Fibroblast of lung (primary cell): ENCODE data around the gene TACC2. TPM values are rescaled to one million over a fixed set of nuclear protein-coding genes. Genes with fewer than 3 reads are reported as not detected.

Experiments used
- DNase-seq, 2 donors: peaks; one replicate each; pipeline versions ENCODE4 v3.0.0 to v3.0.0-alpha.2; 2010; ENCODE audit warnings: low read depth in 2 of 2
- H2AFZ ChIP-seq: 2 replicates; pipeline ENCODE4 v1.5.1; 2012; ENCODE audit warnings: low read length, control low read depth, inconsistent platforms
- H3K27ac ChIP-seq: 2 replicates; pipeline ENCODE4 v1.5.1; 2011; ENCODE audit warnings: low read length, control low read depth; ENCODE audit not compliant: insufficient read depth
- H3K27me3 ChIP-seq: 2 replicates; pipeline ENCODE4 v1.5.1; 2011; ENCODE audit warnings: mild to moderate bottlenecking, low read length; ENCODE audit not compliant: control insufficient read depth, insufficient read depth
- H3K36me3 ChIP-seq: 2 replicates; pipeline ENCODE4 v1.5.1; 2011; ENCODE audit warnings: low read length; ENCODE audit not compliant: control insufficient read depth, insufficient read depth
- H3K4me1 ChIP-seq: 2 replicates; pipeline ENCODE4 v1.5.1; 2011; ENCODE audit warnings: low read length; ENCODE audit not compliant: control insufficient read depth, insufficient read depth; ENCODE audit errors: extremely low read depth
- H3K4me2 ChIP-seq: 2 replicates; pipeline ENCODE4 v1.5.1; 2011; ENCODE audit warnings: low read length, control low read depth; ENCODE audit not compliant: insufficient read depth; ENCODE audit errors: extremely low read depth
- H3K4me3 ChIP-seq, 4 experiments: fragments of 200-600 bp in 1 of 4; sonication (generic) in 1 of 4; replicated peaks in 1 of 4; 2 replicates each; pipeline ENCODE4 v1.5.1; 2011 to 2016; ENCODE audit warnings: low read length in 4 of 4, low read depth in 3 of 4, mild to moderate bottlenecking in 3 of 4, control low read depth in 2 of 4, inconsistent platforms in 1 of 4, mixed read lengths in 1 of 4; ENCODE audit not compliant: insufficient read depth in 1 of 4; ENCODE audit errors: control extremely low read depth in 1 of 4
- H3K79me2 ChIP-seq: 2 replicates; pipeline ENCODE4 v1.5.1; 2012; ENCODE audit warnings: mild to moderate bottlenecking, low read length, inconsistent platforms; ENCODE audit not compliant: control insufficient read depth, insufficient read depth
- H3K9ac ChIP-seq: 2 replicates; pipeline ENCODE4 v1.5.1; 2011; ENCODE audit warnings: mild to moderate bottlenecking, low read length, control low read depth; ENCODE audit not compliant: insufficient read depth
- H3K9me3 ChIP-seq: 2 replicates; pipeline ENCODE4 v1.5.1; 2012; ENCODE audit warnings: low read depth, low read length; ENCODE audit not compliant: control insufficient read depth, insufficient read depth
- H4K20me1 ChIP-seq: 2 replicates; pipeline ENCODE4 v1.5.1; 2011; ENCODE audit warnings: low read length; ENCODE audit not compliant: control insufficient read depth, insufficient read depth; ENCODE audit errors: extremely low read depth
- CTCF ChIP-seq, 2 donors: IDR thresholded peaks in 1 of 2; conservative IDR thresholded peaks in 1 of 2; 1 replicate in 1 of 2; 2 replicates in 1 of 2; pipeline ENCODE4 v1.5.1; 2011 to 2012; ENCODE audit warnings: low read length in 2 of 2, control low read depth in 1 of 2, inconsistent platforms in 1 of 2, low read depth in 1 of 2, mild to moderate bottlenecking in 1 of 2
- EZH2 ChIP-seq: IDR thresholded peaks from 2 replicates; pipeline ENCODE4 v1.5.1; 2012; ENCODE audit warnings: low read length, control low read depth, mild to moderate bottlenecking; ENCODE audit errors: missing control alignments
- polyA plus RNA-seq, 2 donors: library from polyadenylated mRNA; depleted of rRNA in 1 of 2; stranded (reverse) in 1 of 2; unstranded in 1 of 2; fragments of >200 nt; gene quantifications; 2 replicates each; pipeline ENCODE4 v1.2.1, GENCODE V29; 2011 to 2012; ENCODE audit warnings: missing spikeins in 1 of 2
- total RNA-seq: library from RNA; depleted of rRNA; stranded (reverse); fragments of >200 nt; gene quantifications from 2 replicates; pipeline ENCODE4 v1.2.1, GENCODE V29; 2014

Gene TACC2
- total and polyA plus RNA-seq, 2 donors (not counting 1 experiment from before 2014, with no cell fraction given): 7.6 to 13.0 TPM

DNA sequence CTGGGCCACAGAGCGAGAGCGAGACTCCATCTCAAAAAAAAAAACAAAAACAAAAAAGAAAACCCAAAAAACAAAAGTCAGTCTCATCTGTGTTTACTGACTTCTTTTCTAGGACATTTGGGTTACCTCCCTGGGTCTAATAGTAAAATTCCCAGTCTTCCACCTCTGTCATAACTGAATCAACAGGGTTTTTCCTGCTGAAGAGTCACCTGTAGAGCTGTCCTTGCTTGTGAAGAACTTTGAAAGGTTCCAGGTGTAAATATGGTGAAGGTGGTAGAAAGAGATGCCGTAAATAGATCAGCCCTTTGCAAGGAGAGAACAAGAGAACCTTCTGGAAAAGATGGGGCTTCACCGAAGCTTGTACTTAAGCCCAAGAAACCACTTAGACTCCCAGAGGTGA is 169.4 kb downstream of the TACC2 start:
- TF ChIP-seq CTCF (conservative IDR thresholded peaks at IDR 0.05 in 1 of 2, IDR thresholded peaks at IDR 0.05 in 1 of 2; ENCODE audit: low read depth in 1 of 2, low read length in 2 of 2): no peak
- no peak for TF ChIP-seq EZH2
- Histone ChIP-seq H3K27me3 (no peaks in the 10 kb centered on the region), H3K9ac (no peak overlapping the region), H3K79me2 (no peaks in the 10 kb centered on the region), H3K4me2 (no peak overlapping the region), H3K4me1 (peaks cover 7% of the 10 kb centered on the region), H3K36me3 (no peaks in the 10 kb centered on the region), H3K4me3 (no peak overlapping the region), H3K9me3 (no peaks in the 10 kb centered on the region), H2AFZ (no peak overlapping the region), H3K27ac (no peak overlapping the region), H4K20me1 (no peaks in the 10 kb centered on the region)
- no peak for DNase-seq

GRCh38 chr10:122159141-122159970 is 170.4 kb downstream of the TACC2 start:
- Histone ChIP-seq H4K20me1 (no peaks in the 10 kb centered on the region), H3K4me3 (no peak overlapping the region), H3K4me2 (no peak overlapping the region), H3K9ac (no peak overlapping the region), H3K4me1 (peaks cover 7% of the 10 kb centered on the region), H3K36me3 (no peaks in the 10 kb centered on the region), H3K27ac (no peak overlapping the region), H2AFZ (no peak overlapping the region), H3K9me3 (no peaks in the 10 kb centered on the region), H3K27me3 (no peaks in the 10 kb centered on the region), H3K79me2 (no peaks in the 10 kb centered on the region)
- TF ChIP-seq EZH2 (no peak), CTCF (conservative IDR thresholded peaks at IDR 0.05 in 1 of 2, IDR thresholded peaks at IDR 0.05 in 1 of 2; ENCODE audit: low read depth in 1 of 2, low read length in 2 of 2) (no peak)
- no peak for DNase-seq

- TF ChIP-seq CTCF (conservative IDR thresholded peaks at IDR 0.05 in 1 of 2, IDR thresholded peaks at IDR 0.05 in 1 of 2; ENCODE audit: low read depth in 1 of 2, low read length in 2 of 2) (no peak), EZH2 (no peak)
- no peaks in the 10 kb centered on the region for H4K20me1 ChIP-seq
These were observed 172.8 kb downstream of the TACC2 start for GRCh38 chr10:122161795-122162194.

More at GRCh38 chr10:122161795-122162194, 172.8 kb downstream of the TACC2 start:
- Histone ChIP-seq H3K9me3 (no peaks in the 10 kb centered on the region), H3K27me3 (no peaks in the 10 kb centered on the region), H3K4me2 (no peak overlapping the region), H3K4me1 (no peaks in the 10 kb centered on the region), H3K36me3 (no peaks in the 10 kb centered on the region), H3K9ac (no peak overlapping the region), H3K79me2 (no peaks in the 10 kb centered on the region), H2AFZ (no peak overlapping the region), H3K4me3 (no peak overlapping the region), H3K27ac (no peak overlapping the region)
- no peak for DNase-seq
